Stimulated activated CD8-positive, alpha-beta memory T cell treated with anti-CD3 and anti-CD28 coated beads, Interleukin-7, amount 100 ng/mL, for 4 hours (primary cell): ENCODE data around the gene ANKRD63.

Source experiments
- DNase-seq, 2 donors: peaks; one replicate each; pipeline ENCODE4 v3.0.0-alpha.2; 2020; ENCODE audit warnings: low read depth in 2 of 2

ANKRD63 gene

DNA sequence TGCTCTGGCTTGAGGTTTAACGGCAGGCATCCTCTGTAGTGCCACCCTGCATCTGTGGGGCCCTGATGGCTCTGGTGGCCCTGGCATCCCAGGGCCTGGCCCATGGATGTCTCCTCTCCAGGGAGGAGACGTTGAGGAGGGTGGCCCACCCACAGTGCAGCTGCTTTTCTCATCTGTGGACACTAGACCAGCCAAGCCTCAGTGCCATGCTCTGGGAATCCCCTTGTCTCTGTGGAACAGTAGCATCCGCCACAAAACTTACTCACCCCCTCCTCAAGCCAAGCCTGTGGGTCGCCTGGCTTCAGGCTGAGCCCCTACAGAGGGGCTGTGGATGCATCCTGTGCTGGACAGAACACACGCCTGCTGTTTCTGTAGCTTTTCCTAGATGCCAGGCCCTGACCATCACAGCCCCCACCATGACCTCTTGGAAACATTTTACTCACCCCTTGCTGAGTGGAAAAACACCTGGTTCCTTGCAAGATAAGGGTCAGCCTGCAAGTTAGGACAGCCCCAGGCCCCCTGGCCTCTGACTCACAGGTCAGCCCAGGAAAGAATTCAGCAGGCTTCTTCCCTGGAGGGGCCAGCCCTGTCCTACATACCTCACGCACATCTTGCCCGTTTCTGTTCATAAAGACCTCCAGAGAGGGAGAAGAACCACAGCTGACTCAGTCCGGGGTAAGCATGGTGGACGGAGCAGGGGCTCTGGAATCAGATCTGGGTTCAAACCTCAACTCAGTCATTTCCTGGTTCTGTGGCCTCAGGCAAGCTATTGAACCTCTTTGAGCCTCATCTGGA, 25.0 kb downstream of the ANKRD63 start:
- DNase-seq = no peak

DNA sequence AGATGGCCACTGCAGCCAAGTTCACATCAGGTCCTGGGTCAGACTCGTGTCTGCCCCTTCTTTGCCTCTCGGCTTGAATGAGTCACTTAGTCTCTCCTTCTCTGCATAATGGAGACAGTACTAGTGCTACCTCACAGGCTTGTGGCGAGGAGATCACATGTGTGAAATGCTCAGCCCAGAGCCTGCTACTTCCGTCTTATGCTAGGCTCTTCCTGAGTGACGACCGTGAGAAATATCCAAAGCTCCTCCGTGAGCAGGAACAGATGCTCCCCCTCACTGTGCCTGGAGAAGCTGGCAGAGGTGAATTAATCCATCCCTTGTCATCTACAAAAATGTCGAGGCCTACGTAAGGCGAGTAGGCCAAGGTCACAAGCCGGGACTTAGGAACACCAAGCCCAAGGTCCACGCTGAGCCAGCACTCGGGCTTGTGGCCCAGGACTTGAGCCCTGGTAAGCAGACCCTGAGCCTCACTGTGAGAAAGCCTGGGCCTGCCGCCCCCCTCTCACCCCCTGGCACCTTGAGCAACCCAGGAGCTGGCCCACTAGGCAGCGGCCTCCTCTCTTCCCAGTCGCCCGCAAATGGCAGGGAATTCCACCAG, 26.1 kb downstream of the ANKRD63 start:
- DNase-seq = no peak

DNA sequence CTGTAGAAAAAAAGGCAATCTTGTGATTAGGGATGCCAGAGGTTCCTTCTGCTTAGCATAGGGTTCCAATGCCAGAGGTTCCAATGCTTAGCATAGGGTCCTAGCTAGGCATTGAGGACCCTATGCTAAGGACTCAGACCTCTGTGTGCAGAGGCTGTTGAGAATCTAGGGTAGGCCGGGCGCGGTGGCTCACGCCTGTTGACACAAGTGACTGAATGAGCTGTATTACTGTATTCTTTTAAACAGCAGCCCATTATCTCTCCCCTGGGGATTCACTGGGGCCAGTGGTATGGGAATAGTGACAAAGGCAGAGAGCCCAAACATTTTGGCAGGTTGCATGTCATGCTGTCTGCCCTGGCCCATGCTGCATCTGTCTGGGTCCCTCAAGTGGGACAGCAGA, 27.8 kb downstream of the ANKRD63 start:
- no peak for DNase-seq

DNA sequence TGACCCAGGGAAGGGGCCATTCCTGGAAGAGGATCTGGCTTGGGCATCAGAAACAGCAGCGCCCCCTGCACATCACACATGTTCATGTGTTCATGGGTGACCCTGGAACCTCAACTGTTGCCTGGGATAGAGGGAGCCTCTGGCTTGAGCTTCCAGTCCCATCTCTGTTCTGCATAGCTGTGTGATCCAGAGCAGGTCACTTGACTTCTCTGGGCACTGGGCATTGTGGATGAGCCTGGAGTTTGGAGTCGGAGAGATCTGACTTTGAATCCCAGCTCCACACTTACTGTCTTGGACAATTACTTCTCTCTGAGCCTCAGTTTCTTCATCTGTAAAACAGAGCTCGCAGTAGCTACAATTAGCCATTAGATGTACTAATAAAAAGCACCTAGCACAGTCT, 28.4 kb downstream of the ANKRD63 start:
- no peak for DNase-seq

DNA sequence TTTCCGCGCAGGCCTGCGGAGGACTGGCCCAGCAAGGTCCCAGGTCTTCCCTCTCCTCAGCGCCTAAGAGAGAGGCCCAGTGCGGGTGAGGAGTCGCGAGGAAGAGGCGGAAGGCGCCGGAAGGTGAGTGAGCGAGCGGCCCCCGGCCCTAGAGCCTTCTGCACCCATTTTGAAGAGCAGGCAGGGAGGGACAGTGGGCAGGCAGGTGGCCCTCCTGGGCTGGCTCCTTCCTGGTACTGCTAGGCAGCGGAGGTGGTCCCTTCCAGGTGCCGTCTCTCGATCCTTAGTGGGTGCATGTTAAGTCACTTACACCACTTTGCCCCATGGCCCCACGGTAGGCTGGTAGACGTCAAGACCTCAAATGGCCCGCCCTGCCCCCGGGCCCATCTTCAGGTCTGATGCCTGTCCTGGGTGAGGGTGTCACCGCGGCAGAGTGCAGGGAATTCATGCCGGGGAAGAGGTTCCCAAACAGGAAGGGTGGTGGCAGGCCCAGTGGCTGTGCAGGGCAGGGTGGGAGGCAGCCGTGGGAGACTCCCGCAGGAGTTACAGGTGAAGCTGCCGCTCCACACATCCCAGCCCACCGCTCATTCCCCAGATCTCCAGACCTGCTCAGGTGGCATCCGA, 29.6 kb downstream of the ANKRD63 start:
- no peak for DNase-seq

DNA sequence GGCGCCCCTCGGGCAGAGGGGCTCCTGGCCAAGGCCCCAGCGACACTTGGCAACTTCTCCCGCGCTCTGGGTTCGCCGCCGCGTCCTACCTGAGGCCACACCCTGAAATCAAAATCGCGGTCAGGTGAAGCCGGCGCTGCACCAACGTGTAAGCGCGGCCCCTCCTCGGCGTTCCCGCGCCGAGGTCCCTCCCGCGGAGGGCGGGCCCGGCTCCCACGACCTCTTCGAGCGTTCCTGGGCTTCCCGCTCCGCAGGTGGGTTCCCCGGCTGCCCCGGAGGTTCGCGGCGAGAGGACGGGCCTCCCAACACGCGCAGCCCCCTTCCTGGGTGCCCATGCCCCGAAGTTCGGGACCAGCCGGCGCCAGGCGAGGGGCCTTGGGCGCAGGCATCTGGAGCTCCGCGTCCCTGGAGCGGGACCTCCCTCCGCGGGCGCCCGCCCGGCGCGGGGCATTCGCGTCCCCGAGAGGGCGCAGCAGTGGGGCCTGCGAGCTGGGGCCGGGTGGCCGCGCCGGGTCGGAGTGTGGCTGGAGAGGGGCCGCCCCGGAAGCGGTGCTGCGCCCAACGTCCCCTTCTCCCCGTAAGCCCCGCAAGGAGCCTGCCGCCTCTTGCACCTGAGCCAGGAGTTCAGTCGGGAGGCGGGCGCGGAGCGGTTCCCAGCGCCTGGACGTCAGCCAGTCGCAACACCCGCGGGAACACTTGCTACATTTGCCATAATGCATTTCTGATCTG, 30.3 kb downstream of the ANKRD63 start:
- DNase-seq = no peak

DNA sequence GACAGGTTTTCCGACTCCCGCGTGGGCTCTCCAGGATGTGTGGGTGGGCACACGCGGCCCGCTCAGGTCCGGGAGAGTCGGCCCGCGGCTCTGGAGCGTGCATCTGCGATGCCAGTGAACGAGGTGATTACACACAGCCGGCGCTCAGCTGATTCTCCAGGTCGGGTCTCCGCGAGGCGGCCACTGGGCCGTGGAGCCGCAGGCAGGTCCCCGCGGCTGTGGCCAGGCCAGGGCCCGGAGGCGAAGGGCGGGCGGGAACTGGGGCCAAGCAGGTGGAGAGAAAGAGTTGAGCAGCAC, 30.8 kb downstream of the ANKRD63 start:
- no peak for DNase-seq

DNA sequence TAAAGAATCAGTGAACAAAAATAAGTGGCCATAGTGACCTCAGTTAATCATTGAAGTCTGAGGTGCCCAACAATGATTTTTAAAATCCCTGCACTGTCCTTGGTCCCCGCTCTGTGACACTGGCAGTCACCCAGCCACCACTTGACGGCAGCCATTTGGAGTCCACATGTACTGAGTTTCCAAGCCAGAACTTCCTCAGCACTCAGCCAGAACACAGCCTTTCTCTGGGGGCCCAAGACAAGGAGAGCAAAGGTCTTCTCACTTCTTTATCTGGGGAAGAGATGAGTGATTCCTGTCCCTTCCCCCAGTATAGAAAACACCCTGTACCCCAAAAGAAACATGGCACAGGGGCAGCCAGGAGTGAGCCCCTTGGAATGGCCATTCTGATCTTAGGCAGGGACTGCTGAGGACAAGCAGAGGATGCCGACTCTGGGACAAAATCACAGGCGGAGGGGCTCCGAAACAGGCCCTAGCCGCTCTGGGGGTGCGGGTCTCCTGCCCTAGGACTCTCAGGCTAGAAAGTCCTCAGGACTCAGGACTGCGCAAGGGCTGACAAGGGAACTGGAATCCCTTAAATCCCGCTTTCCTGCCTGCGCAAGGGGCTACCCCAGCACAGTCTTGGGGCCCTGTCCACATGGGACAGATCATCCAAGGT, 31.3 kb downstream of the ANKRD63 start:
- no peak for DNase-seq

DNA sequence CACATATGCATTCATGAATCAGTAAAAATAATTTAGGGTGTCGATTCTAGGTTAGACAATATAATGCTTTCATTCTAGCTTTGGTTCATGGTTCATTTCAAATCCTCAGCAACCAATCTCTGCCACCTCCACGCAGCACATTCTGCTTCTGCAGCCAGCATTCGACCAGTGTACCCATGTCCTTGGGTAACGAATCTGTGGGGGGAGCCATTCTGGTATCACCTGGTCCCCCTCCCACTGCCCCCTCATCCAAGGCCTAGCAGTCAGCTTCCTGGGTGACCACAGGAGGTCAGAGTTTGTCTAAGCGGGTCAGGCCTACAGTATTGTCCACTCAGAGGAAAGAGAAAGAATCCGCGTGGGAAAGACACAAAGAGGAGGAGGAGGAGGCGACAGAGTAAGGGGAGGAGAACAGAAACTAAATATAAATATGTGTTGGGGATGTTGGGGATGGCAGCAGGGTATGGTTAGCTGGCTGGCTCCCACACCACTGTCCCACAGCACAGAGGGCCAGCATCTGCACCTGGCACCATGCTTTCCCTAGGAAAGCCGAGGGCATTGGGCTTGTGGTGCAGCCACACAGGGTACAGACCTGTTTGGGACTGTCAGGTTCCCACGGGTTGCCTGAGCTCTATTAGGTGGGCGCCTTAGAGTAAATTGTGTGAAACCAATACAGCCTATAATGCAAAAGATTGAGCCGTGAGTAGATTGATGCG, 31.9 kb downstream of the ANKRD63 start:
- no peak for DNase-seq

DNA sequence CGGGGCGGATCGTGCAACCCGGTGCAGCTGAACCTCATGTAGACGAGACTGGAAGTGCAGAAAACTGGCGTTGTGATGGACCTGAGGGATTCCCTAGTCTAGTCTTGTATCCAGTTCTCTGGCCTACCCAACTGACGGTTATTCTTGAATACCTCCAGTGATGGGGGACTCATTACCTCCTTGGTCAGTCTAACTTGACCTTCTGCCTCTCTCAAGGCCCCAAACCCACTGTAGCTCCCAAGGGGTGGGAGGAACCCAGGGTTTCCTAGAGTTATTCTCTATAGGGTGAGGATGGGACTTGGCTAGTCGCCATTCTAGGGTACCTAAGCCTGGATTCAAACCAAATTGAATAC, 32.6 kb downstream of the ANKRD63 start:
- DNase-seq = no peak

DNA sequence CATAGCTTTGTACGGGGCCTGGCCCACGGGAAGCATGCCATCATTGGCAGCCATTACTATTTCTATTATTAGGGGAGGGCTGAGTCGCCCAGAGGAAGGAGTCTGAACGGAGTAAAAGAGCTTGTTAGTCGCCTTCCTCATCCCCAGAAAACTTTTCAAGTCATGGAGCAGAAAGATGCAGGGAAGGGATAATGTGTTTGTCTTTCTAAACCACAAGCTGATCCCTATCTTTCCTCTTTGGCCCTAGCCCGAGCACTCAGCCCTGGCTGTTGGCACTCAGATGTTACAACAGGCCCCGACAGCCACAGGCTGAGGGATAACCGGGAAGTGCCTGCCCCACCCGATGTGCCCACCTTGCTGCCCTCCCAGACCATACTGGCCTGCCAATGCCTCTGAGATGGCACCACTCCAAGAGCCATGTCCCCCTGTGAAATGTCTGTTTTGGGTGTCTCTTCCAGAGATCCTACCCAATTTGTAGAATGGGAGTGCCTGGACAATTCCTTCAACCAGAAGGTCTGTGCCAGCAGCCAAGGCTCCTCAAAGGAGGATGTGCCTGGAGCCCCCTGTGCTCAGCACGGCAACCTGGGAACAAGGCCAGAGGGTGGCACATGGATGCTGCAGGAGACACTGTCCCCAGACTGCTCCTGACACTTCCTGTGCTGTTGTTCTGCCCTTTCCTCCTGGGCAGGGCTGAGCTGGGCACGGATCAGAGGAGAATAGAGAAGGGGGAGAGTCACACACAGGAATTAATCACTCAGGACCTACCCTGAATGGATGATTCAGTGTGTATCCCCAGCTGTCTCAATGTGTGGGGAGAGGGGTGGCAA, 33.2 kb downstream of the ANKRD63 start:
- no peak for DNase-seq

DNA sequence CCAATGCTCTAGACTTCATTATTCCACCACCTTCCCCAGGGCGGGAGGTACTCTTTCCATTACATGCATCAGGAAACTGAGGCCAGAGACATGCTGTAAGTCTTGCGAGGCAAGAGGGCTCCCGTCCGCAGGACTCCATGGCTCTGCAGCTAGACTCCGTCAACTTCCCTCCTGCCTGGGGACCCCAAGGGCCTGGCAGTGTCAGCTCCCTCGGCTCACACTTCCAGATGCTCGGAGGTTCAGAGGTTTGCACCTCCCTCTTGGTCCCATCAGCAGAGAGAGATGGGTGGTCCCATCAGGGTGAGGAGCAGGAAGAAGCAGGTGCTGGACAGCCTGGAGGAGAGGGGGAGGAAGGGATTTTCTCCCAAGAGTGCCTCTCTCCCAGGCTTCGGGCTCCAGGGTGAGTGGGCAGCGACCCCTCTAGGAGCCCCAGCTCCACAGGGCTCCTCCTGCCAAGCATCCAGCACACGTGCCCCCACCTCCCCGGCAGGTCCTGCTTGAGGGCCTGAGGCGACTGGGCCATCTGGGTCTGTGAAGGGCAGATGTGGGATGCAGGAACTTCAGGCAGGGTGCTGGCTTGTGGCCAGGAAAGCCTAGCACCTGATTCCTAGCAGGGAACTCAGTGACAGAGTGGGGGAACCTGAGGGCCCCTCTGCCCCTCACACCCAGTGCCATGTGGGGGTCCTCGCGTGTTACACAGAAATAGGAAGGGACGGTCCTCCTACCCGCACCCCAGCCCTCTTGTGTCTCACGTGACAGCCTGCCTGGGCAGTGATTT, 34.7 kb downstream of the ANKRD63 start:
- DNase-seq = no peak

DNA sequence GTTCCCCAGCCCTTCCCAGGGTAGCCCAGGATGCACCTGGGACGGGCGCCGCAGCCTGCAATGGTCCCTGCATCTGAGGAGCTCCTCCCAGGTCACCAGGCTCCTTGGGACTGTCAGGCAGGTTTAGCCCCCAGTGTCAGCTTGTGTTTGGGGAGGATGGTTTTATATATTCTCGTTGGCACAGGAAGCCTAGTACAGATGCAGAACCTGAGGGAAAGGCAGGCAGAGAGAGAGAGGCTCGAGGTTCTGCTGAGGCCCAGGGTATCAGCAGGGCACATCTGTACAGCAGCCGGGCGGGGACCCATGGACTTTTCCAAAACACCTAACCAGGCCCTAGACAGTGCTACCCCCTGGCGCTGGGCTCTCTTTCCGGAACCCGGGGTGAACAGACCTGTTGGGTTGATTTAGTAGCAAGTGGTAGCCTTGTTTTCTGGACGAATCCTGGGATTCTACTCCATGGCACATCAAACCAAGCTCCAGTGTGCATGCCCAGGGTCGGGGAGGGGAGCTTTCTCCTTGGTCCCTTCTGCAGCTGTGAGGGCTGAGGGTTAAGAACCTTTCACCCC, 35.4 kb downstream of the ANKRD63 start:
- no peak for DNase-seq

DNA sequence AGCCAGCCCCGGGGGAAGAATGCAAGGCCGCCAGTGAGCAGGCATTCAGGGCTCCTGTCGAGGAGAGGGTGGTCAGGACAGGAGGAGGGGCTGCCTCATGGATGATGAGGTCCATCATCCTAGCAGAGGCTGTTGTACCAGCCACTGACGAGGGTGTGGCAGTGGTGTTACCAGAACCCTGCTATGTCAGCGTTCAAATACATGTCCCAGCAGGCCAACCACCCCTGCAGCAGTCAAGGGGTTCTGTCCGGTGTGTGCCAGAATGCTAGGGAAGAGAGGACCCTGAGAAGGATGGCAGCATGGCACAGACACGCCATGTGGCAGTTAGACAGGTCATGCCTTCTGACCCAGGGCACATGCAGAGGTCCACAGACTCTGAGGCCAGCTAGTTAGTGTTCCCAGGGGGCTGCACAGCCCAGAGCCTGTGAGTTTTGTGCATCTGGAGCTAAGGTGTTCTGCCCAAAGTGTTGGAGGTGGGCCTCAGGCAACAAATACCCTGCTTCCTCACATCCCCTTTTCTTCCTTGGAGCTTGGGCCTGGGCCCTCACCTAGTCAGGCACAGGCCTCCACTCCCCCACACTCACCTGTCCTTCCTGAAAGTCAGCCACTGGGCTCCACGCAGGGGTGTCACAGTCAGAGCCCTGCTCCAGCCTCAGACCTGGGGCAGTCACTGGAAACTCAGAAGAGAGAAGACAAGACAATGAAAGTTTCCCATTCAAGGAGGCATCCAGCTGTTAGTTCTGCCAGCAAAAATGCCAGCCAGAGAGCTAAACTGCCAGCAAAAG, 36.2 kb downstream of the ANKRD63 start:
- no peak for DNase-seq

DNA sequence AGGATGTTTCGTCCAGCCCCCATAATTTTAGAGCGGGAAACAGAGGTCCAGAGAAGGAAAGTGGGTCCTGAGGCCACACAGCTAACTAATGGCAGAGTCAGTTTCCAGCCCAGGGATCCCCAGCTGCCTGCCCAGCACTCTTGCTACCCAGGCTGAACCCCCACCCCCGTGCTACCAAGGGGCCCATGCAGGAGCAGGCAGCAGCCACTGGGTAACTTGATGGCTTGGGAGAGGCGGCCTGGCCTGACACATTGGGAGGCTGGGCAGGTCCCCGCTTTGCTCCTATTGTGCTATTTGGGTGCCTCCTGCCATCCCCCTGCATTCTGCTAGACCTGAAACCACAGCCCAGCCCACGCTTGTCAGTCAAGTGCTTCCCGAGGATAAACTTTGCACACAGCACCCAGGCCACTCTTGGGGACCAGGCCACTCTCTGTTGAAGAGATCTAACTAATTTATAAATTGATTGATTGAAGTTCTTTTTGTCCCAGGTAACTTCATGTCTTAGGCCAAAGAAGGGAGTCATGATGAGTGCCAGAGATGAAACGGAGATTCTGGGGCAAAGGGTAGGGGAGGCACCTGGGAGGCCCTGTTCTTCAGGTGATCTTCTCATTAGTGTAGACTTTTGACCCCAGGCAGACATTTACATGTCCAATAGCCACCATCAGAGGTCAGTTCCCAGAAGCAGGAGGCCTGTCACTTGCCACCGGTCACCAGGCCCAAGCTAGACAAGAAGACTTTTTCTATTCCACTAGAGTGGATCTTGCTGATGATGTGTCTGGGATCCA, 37.0 kb downstream of the ANKRD63 start:
- DNase-seq = no peak

DNA sequence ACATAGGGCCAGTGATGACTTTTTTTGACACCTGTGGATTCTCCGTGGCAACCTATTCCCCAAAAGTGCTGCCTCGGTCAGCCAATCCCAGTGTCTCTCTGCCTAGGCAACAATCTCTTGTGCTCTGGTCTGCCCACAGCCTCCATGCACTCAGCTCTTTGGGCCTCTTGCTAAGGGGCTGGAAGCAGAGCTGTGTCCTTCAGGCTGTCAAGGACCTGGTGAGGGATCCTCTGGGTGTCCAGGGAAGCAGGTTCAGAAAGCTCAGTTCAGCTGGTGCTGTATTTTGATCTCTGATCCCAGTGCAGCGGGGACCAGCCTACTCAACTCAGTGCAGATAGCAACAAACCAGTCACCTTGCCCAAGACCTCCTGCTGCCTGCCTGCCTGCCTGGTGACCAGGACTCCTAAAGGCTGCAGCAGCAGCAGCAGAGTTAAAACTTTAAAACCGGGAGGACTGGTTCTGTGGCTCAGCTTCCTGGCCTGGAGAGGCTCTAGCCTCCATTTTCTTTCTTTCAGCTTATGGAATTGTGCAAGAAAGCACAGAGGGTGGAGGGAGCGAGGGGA, 37.8 kb downstream of the ANKRD63 start:
- DNase-seq = no peak

DNA sequence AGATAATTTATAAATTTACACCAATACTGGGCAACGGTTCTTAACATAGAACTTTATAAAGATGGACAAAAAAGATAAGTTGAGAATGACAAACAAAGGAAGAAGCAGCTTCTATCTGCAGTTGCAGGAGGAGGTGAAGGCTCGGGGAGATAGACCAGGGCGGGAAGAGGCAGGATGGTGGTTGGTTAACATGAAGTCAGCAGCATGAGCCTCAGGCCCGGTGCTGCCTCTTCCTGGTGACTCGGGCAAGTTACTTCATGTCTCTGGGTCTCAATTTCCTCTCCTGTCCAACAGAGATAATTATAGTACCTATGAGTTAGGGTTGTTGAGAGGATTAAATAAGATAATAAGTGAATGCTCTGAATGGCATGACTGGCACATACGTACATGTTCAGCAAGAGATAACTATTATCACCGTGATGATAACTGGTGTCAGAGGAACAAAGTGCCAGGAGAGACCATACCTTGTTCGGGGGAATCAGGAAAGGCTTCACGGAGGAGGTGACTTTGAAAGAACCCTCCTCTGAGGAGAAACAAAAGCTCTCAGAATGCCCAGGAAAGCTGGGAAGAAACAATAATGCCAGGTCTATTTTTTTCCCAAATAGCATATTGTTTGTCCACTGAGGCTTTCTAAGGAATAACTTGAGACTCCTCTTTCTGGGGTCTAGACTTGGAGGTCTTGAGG, 39.6 kb downstream of the ANKRD63 start:
- no peak for DNase-seq
